Esophagus muscularis mucosa (tissue), 4 donors: ENCODE data around the gene PLEKHA5. TPM values are rescaled to one million over a fixed set of nuclear protein-coding genes. Genes with fewer than 3 reads are reported as not detected.

Experiments used
- DNase-seq: peaks from one replicate; pipeline ENCODE4 v3.0.0-alpha.2; 2017; ENCODE audit errors: extremely low spot score
- H3K27ac ChIP-seq, 4 donors: fragments of 200-600 bp; sonication (generic); replicated peaks in 1 of 4; 1 replicate in 3 of 4; 2 replicates in 1 of 4; pipeline ENCODE4 v1.5.1; 2016 to 2019; ENCODE audit warnings: mild to moderate bottlenecking in 1 of 4
- H3K27me3 ChIP-seq, 4 donors: fragments of 200-600 bp; sonication (generic); one replicate each; pipeline versions ENCODE4 v1.5.1 to v1.6.0; 2016 to 2019
- H3K36me3 ChIP-seq, 4 donors: fragments of 200-600 bp; sonication (generic); one replicate each; pipeline ENCODE4 v1.5.1; 2016 to 2019
- H3K4me1 ChIP-seq, 4 donors: fragments of 200-600 bp; sonication (generic); one replicate each; pipeline ENCODE4 v1.5.1; 2016 to 2019
- H3K4me3 ChIP-seq, 4 donors: fragments of 200-600 bp; sonication (generic); 1 replicate in 2 of 4; 2 replicates in 2 of 4; pipeline ENCODE4 v1.5.1; 2016 to 2019; ENCODE audit warnings: mild to moderate bottlenecking in 4 of 4, moderate library complexity in 1 of 4
- H3K9me3 ChIP-seq, 4 donors: fragments of 200-600 bp; sonication (generic); 1 replicate in 3 of 4; 2 replicates in 1 of 4; pipeline ENCODE4 v1.5.1; 2016 to 2019
- CTCF ChIP-seq, 3 experiments: fragments of 200-600 bp in 2 of 3; fragments of 450-650 bp in 1 of 3; sonication (generic) in 2 of 3; IDR thresholded peaks; one replicate each; pipeline ENCODE4 v1.5.1; 2017 to 2019; ENCODE audit warnings: antibody characterized with exemption in 3 of 3, mild to moderate bottlenecking in 2 of 3, moderate library complexity in 1 of 3
- EP300 ChIP-seq: sonication (generic); formaldehyde crosslinking; IDR thresholded peaks from one replicate; pipeline ENCODE4 v1.6.1; 2017; ENCODE audit warnings: antibody characterized with exemption
- POLR2A ChIP-seq: fragments of 450-650 bp; IDR thresholded peaks from one replicate; pipeline ENCODE4 v1.6.1; 2017; ENCODE audit warnings: antibody characterized with exemption, moderate library complexity, mild to moderate bottlenecking, low read depth
- POLR2AphosphoS5 ChIP-seq, 2 donors: sonication (generic); formaldehyde crosslinking; IDR thresholded peaks; one replicate each; pipeline ENCODE4 v1.6.1; 2017; ENCODE audit warnings: antibody characterized with exemption in 2 of 2
- WGBS: methylation state at CpG from one replicate; pipeline ENCODE4 v1.1.5; 2018; 5-methylcytosine and 5-hydroxymethylcytosine counted together
- intact Hi-C: fragments of 100-400 bp; cut with DNase I; formaldehyde crosslinking; loops from one replicate; pipeline ENCODE4 v1.15.1; 2023
- total RNA-seq, 4 donors: library from RNA; depleted of rRNA; stranded (reverse); fragments of >200 nt; gene quantifications; one replicate each; pipeline versions ENCODE4 v1.1.0 to v1.2.1, GENCODE V29; 2016

Gene PLEKHA5
- total RNA-seq, 4 donors from 2014 or later = 50.7 to 88.5 (median 58.6) TPM

- H3K27ac ChIP-seq = no peak overlapping the region
- no peak overlapping the region for H3K4me3 ChIP-seq
- H3K36me3 ChIP-seq = peaks cover 0 to 27% (median 13%) of the 10 kb centered on the region in 4 donors
- 98% methylated on average over 35 of the region's 35 CpGs for WGBS
- H3K4me1 ChIP-seq = peaks cover 0 to 5% (median under 1%) of the 10 kb centered on the region in 4 donors
- intact Hi-C loops = no loop called here
- no peak for TF ChIP-seq CTCF (IDR thresholded peaks at IDR 0.05)
- no peak for TF ChIP-seq POLR2A
- DNase-seq = no peak
- no peaks in the 10 kb centered on the region for H3K9me3 ChIP-seq
- H3K27me3 ChIP-seq = no peaks in the 10 kb centered on the region
Observed at GRCh38 chr12:19306366-19306765, 176.8 kb downstream of the PLEKHA5 start.

GRCh38 chr12:19307451-19307850 is 177.9 kb downstream of the PLEKHA5 start:
- TF ChIP-seq POLR2A (no peak), POLR2AphosphoS5 (IDR thresholded peaks at IDR 0.05) (no peak), CTCF (IDR thresholded peaks at IDR 0.05) (no peak), EP300 (no peak)
- intact Hi-C loops = no loop called here
- Histone ChIP-seq H3K4me1 (no peaks in the 10 kb centered on the region), H3K27ac (no peak overlapping the region), H3K36me3 (peaks cover 0 to 27% (median 13%) of the 10 kb centered on the region in 4 donors), H3K4me3 (no peak overlapping the region), H3K27me3 (no peaks in the 10 kb centered on the region), H3K9me3 (no peaks in the 10 kb centered on the region)
- WGBS = 79% methylated on average over 6 of the region's 6 CpGs
- DNase-seq = no peak

- TF ChIP-seq CTCF (IDR thresholded peaks at IDR 0.05) (no peak), POLR2A (no peak), POLR2AphosphoS5 (IDR thresholded peaks at IDR 0.05) (no peak), EP300 (no peak)
- intact Hi-C loops = no loop called here
- DNase-seq = no peak
Observed at GRCh38 chr12:19311165-19311564, 181.6 kb downstream of the PLEKHA5 start.

GRCh38 chr12:19312637-19313036 is 183.1 kb downstream of the PLEKHA5 start:
- no peak for DNase-seq
- Histone ChIP-seq H3K4me3 (no peak overlapping the region), H3K27me3 (no peaks in the 10 kb centered on the region), H3K4me1 (peaks cover 0 to 18% (median 13%) of the 10 kb centered on the region in 4 donors), H3K9me3 (no peaks in the 10 kb centered on the region), H3K36me3 (peaks cover 0 to under 1% (median 0%) of the 10 kb centered on the region in 4 donors), H3K27ac (no peak overlapping the region)
- intact Hi-C loops = no loop called here
- WGBS = 82% methylated on average over 2 of the region's 2 CpGs
- TF ChIP-seq EP300 (no peak), POLR2AphosphoS5 (IDR thresholded peaks at IDR 0.05) (no peak), POLR2A (no peak), CTCF (IDR thresholded peaks at IDR 0.05) (no peak)

More at GRCh38 chr12:19311165-19311564, 181.6 kb downstream of the PLEKHA5 start:
- Histone ChIP-seq H3K27me3 (no peaks in the 10 kb centered on the region), H3K36me3 (peaks cover 0 to 15% (median 7%) of the 10 kb centered on the region in 4 donors), H3K4me1 (peaks cover 0 to 4% (median 1%) of the 10 kb centered on the region in 4 donors), H3K4me3 (no peak overlapping the region), H3K9me3 (no peaks in the 10 kb centered on the region), H3K27ac (no peak overlapping the region)
- WGBS = 94% methylated on average over 3 of the region's 3 CpGs

- H3K27me3 ChIP-seq = no peaks in the 10 kb centered on the region
- H3K9me3 ChIP-seq = no peaks in the 10 kb centered on the region
- peaks cover 0 to 6% (median 1%) of the 10 kb centered on the region in 4 donors for H3K36me3 ChIP-seq
- TF ChIP-seq EP300 (no peak), CTCF (IDR thresholded peaks at IDR 0.05) (no peak), POLR2AphosphoS5 (IDR thresholded peaks at IDR 0.05) (no peak), POLR2A (no peak)
- DNase-seq = no peak
- H3K4me1 ChIP-seq = peaks cover 0 to 18% (median 13%) of the 10 kb centered on the region in 4 donors
- no peak overlapping the region for H3K27ac ChIP-seq
- WGBS = 82% methylated on average over 2 of the region's 2 CpGs
- no peak overlapping the region for H3K4me3 ChIP-seq
- intact Hi-C loops = no loop called here
Observed at GRCh38 chr12:19316425-19316824, 186.9 kb downstream of the PLEKHA5 start.
